Stimulated activated CD4-positive, alpha-beta T cell treated with anti-CD3 and anti-CD28 coated beads, Interleukin-1b, Interleukin-23, amount 100 ng/mL, for 1 hour (primary cell): ENCODE data around the gene SHOX.
"Not testable (repeated sequence)": the region's sequence is repeated elsewhere in the genome, so short reads cannot be mapped to it uniquely, and the experiment has no call there.

ENCODE experiments used
- DNase-seq, 2 donors: peaks; one replicate each; pipeline ENCODE4 v3.0.0-alpha.2; 2020; ENCODE audit warnings: low read depth in 2 of 2

Gene SHOX

GRCh38 chrX:637660-638481 lies 7.3 kb downstream of the SHOX start:
- DNase-seq, result no peak

- no peak for DNase-seq
Measured at GRCh38 chrX:638482-639131, 8.0 kb downstream of the SHOX start.

- DNase-seq, result no peak
Measured at GRCh38 chrX:639151-639550, 8.6 kb downstream of the SHOX start.

- no peak for DNase-seq
Measured at GRCh38 chrX:640641-641040, 10.1 kb downstream of the SHOX start.

GRCh38 chrX:641671-642435 lies 11.3 kb downstream of the SHOX start:
- no peak for DNase-seq

GRCh38 chrX:642436-643240 lies 12.0 kb downstream of the SHOX start:
- no peak for DNase-seq

GRCh38 chrX:643241-643595 lies 12.6 kb downstream of the SHOX start:
- no peak for DNase-seq

- DNase-seq, result no peak
Measured at GRCh38 chrX:643911-644303, 13.3 kb downstream of the SHOX start.

- no peak for DNase-seq
Measured at GRCh38 chrX:644304-645281, 14.0 kb downstream of the SHOX start.

- DNase-seq, result no peak
Measured at GRCh38 chrX:646228-646495, 15.6 kb downstream of the SHOX start.

GRCh38 chrX:646796-647195 lies 16.2 kb downstream of the SHOX start:
- DNase-seq, result no peak

- DNase-seq, result no peak
Measured at GRCh38 chrX:649166-649565, 18.6 kb downstream of the SHOX start.

GRCh38 chrX:650324-650723 lies 19.7 kb downstream of the SHOX start:
- DNase-seq, result no peak

GRCh38 chrX:650811-651210 lies 20.2 kb downstream of the SHOX start:
- no peak for DNase-seq

- not testable (repeated sequence) for DNase-seq
Measured at GRCh38 chrX:651922-652321, 21.3 kb downstream of the SHOX start.

GRCh38 chrX:652341-652741 lies 21.8 kb downstream of the SHOX start:
- DNase-seq, result no peak

- DNase-seq, result no peak
Measured at GRCh38 chrX:653306-653705, 22.7 kb downstream of the SHOX start.

GRCh38 chrX:661154-661553 lies 30.6 kb downstream of the SHOX start:
- no peak for DNase-seq

GRCh38 chrX:662126-662525 lies 31.5 kb downstream of the SHOX start:
- no peak for DNase-seq

GRCh38 chrX:663841-664240 lies 33.2 kb downstream of the SHOX start:
- no peak for DNase-seq
